ENCODE measurements around the gene SPEN. TPM values are rescaled to one million over a fixed set of nuclear protein-coding genes. Genes with fewer than 3 reads are reported as not detected.
A peak's percentile ranks its signal among the peaks of the same experiment; 100 is the strongest.

SPEN gene
- total RNA-seq, 4 donors from 2014 or later, result 40.7 to 97.0 (median 57.3) TPM

GRCh38 chr1:15965228-15965767 lies 117.8 kb downstream of the SPEN start:
- H3K4me3 ChIP-seq (replicated peaks in 1 of 3), result no peak overlapping the region
- no peak for DNase-seq
- H3K9me3 ChIP-seq, result no peaks in the 10 kb centered on the region
- H3K27ac ChIP-seq, result peak overlapping the region in 1 of 3 donors; percentile 7
- peaks cover 0 to 3% of the 10 kb centered on the region in 2 donors for H3K4me1 ChIP-seq
- no peaks in the 10 kb centered on the region for H3K27me3 ChIP-seq
- H3K36me3 ChIP-seq, result peaks cover 0 to 3% of the 10 kb centered on the region in 2 donors
- TF ChIP-seq POLR2A (IDR thresholded peaks at IDR 0.05) (no peak), CTCF (IDR thresholded peaks at IDR 0.05) (no peak)
- 64 to 68% methylated on average over 7 of the region's 7 CpGs for WGBS, 2 donors
- intact Hi-C loops (cut with DNase I), result no loop called here

GRCh38 chr1:15966081-15966955 lies 118.8 kb downstream of the SPEN start:
- no peaks in the 10 kb centered on the region for H3K9me3 ChIP-seq
- H3K27me3 ChIP-seq, result no peaks in the 10 kb centered on the region
- intact Hi-C loops (cut with DNase I), result no loop called here
- H3K4me3 ChIP-seq (replicated peaks in 1 of 3), result no peak overlapping the region
- H3K27ac ChIP-seq, result peak overlapping the region in 2 of 3 donors; percentile 7 to 56
- WGBS, 2 donors, result 71 to 72% methylated on average over 18 of the region's 18 CpGs
- peaks cover 0 to 3% of the 10 kb centered on the region in 2 donors for H3K36me3 ChIP-seq
- TF ChIP-seq CTCF (IDR thresholded peaks at IDR 0.05) (no peak), POLR2A (IDR thresholded peaks at IDR 0.05) (no peak)
- no peak for DNase-seq
- peaks cover 0 to 3% of the 10 kb centered on the region in 2 donors for H3K4me1 ChIP-seq

- WGBS, 2 donors, result 94 to 100% methylated on average over 6 of the region's 6 CpGs
- Histone ChIP-seq H3K4me1 (peaks cover 0 to 3% of the 10 kb centered on the region in 2 donors), H3K27ac (no peak overlapping the region)
Measured at GRCh38 chr1:15966956-15967344, 119.4 kb downstream of the SPEN start.

GRCh38 chr1:15968172-15968571 lies 120.7 kb downstream of the SPEN start:
- H3K27ac ChIP-seq, result no peak overlapping the region
- 90 to 91% methylated on average over 5 of the region's 5 CpGs for WGBS, 2 donors
- no peak overlapping the region for H3K4me3 ChIP-seq (replicated peaks in 1 of 3)
- DNase-seq, result no peak
- peaks cover 11% of the 10 kb centered on the region in 2 donors for H3K36me3 ChIP-seq
- H3K4me1 ChIP-seq, result peaks cover 0 to 3% of the 10 kb centered on the region in 2 donors
- H3K9me3 ChIP-seq, result no peaks in the 10 kb centered on the region
- H3K27me3 ChIP-seq, result no peaks in the 10 kb centered on the region
- intact Hi-C loops (cut with DNase I), result no loop called here
- TF ChIP-seq POLR2A (IDR thresholded peaks at IDR 0.05) (no peak), CTCF (IDR thresholded peaks at IDR 0.05) (no peak)

More at GRCh38 chr1:15966956-15967344, 119.4 kb downstream of the SPEN start:
- no peak for DNase-seq
- Histone ChIP-seq H3K9me3 (no peaks in the 10 kb centered on the region), H3K4me3 (replicated peaks in 1 of 3) (no peak overlapping the region), H3K36me3 (peaks cover 3 to 4% of the 10 kb centered on the region in 2 donors), H3K27me3 (no peaks in the 10 kb centered on the region)
- intact Hi-C loops (cut with DNase I), result no loop called here
- no peak for TF ChIP-seq CTCF (IDR thresholded peaks at IDR 0.05)
- no peak for TF ChIP-seq POLR2A (IDR thresholded peaks at IDR 0.05)
